HEK293 (cell line): Measurements from ENCODE around the gene VRTN.

Experiments
- BCL11A ChIP-seq: fragments of 450-650 bp; formaldehyde crosslinking; IDR thresholded peaks from 2 replicates; pipeline ENCODE4 v1.5.1; 2016; ENCODE audit warnings: low read depth, missing biosample characterization, missing genetic modification characterization
- PBX3 ChIP-seq: sonication (generic); formaldehyde crosslinking; IDR thresholded peaks from 2 replicates; pipeline ENCODE4 v1.8.1; 2022; ENCODE audit warnings: mild to moderate bottlenecking, moderate library complexity, missing genetic modification reagents
- ZNF24 ChIP-seq: fragments of 450-650 bp; formaldehyde crosslinking; IDR thresholded peaks from 2 replicates; pipeline ENCODE4 v1.5.1; 2016; ENCODE audit warnings: missing biosample characterization, missing genetic modification characterization
- ZNF768 ChIP-seq: fragments of 450-650 bp; formaldehyde crosslinking; IDR thresholded peaks from 2 replicates; pipeline ENCODE4 v1.5.1; 2018; ENCODE audit warnings: missing biosample characterization, mild to moderate bottlenecking, missing genetic modification characterization

GRCh38 chr14:74408870-74409269 lies 60.6 kb downstream of the VRTN start:
- TF ChIP-seq ZNF24 (no peak), BCL11A (no peak), PBX3 (no peak), ZNF768 (tag by site-specific recombination) (no peak)
